HL-60/S4 treated with retinoic acid at 250 ng/mL for 4 days and 3 days (cell line): ENCODE data around the gene PHOSPHO2.

Experiments
- in situ Hi-C: fragments of 300-500 bp; cut with MboI; formaldehyde crosslinking; loops from 2 replicates; pipeline ENCODE4 v1.7.0; 2022; ENCODE audit warnings: low sequenced_read_pairs

The PHOSPHO2 gene

DNA sequence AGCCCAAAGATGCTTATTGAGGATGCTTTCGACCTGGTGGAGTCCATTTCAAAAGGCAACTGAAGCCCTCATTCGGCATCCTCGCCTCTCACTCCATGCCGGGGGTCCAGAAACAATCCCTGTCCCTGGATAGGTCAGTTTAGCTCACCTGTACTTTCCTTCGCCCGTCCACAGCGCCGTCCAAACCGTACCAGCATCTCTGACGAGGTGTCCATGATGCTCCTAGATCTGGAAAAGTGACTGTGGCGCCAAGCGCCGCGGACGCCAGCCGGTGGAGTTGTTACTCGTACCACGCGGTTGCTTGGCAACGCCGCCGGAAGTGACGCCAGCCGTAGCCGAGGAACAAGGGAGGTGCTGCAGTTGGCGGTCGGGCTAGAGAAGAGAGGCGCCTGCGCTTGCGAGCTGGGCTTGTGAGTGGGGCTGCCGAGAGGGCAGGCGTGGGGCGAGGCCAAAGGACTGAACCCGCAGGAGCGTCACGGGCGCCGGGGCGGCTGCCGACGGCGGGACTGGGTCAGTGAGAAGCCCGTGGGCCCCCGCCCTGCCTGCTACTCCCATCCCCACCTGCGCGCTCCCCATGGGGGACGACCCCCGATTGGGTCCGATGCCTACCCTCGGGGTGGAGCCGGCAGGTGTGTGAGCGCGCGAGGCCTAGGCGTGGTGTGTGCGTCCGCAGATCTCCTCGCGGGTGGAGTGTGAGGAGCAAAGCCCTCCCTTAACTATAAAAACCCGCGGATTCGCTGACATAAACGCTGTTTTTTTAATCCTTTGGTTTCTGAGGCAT is at the start of gene PHOSPHO2, which contains the start of gene CFAP210:
TSS of gene PHOSPHO2 (plus strand) at position 357 of the 781 bp plus-strand sequence. CDS start 6,503 bp downstream, outside the sequence.
TSS of gene CFAP210 (minus strand) at position 293 of the 781 bp plus-strand sequence. CDS start at position 215, 78 bp downstream.
- in situ Hi-C loops = no loop called here

GRCh38 chr2:169647496-169647895 is 46.8 kb upstream of the PHOSPHO2 start:
- in situ Hi-C loops = no loop called here

DNA sequence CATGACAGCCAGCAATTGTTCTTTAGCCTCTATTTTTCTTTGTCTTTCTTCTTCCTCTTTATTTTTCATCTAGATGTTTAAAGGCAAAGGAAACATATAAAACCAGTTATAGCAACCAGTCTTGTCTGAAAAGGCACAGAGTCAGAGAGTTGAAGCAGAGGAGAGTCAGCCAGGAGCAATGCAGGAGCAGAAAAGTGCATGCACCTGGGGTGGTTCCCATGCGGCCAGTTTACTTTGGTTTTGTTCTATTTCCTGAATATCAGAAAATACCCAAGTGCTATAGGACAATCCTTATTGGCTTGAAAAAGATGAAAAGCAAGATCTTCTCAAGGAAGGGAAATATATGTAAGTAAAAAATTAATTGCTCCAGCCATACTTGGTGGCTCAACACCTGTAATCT is 45.0 kb upstream of the PHOSPHO2 start:
- in situ Hi-C loops = no loop called here

DNA sequence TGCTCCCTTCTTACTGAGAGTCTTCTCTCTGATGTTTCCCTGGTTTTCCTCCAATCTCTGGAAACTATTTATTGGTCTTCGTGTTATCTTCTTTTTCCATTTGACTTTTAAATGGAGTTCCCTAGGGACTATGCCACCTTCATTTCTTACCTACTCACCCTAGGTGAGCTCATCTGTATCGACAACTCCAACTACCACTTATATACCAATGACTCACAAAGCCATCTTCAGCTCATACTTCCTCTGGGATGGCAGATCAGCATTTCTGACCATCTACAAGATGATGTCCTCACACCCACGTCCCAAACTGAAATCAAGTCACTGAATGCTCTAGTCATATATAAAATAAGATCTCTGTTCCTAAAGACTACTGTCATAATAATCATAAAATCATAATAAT is 40.6 kb upstream of the PHOSPHO2 start:
- in situ Hi-C loops = no loop called here

DNA sequence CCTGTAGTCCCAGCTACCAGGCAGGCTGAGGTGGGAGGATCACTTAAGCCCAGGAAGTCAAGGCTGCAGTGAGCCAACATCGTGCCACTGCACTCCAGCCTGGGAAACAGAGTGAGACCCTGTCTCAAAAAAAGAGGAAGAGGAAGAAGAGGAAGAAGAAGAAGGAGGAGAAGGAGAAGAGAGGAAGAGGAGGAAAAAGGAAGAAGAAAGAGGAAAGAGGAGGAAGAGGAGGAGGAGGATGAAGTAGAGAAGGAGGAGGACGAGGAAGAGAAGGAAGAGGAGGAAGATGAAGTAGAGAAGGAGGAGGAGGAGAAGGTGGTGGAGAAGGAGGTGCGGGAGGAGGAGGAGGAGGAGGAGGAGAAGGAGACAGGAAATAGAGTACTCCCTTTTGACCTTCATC is 38.1 kb upstream of the PHOSPHO2 start:
- in situ Hi-C loops = no loop called here

DNA sequence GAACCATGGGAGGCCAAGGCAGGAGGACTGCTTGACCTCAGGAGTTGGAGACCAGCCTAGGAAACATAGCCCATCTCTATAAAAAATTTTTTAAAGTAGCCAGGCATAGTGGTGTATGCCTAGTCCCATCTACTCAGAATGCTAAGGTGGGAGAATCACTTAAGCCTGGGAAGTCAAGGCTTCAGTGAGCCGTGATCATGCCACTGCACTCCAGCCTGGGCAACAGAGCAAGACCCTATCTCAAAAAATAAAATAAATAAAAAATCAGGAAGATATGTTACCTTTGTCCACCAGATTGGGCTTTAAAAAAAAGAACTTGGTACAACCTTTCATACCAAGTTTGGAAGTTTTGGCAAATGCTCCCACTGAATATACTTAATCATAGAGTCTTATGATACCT is 35.4 kb upstream of the PHOSPHO2 start:
- in situ Hi-C loops = no loop called here

GRCh38 chr2:169659320-169659719 is 34.9 kb upstream of the PHOSPHO2 start:
- in situ Hi-C loops = no loop called here

DNA sequence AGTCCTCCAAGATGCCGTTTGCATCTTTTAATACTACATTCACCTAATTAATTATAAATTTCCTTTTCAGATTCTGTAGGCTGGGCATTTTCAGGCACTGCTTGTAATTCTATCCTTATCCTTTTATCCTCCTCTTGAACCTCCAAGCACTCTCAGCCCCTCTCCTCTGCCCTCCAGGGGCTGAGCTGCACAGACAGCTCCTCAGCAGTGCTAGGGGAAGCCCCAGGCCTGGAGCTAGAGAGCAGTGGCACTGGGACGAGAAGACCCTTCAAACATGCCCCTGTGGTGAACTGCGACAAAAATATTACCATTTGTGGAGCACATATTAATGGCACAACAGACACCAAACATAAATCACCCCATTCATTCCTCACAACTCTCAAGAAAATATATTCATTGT is 33.0 kb upstream of the PHOSPHO2 start:
- in situ Hi-C loops = no loop called here

DNA sequence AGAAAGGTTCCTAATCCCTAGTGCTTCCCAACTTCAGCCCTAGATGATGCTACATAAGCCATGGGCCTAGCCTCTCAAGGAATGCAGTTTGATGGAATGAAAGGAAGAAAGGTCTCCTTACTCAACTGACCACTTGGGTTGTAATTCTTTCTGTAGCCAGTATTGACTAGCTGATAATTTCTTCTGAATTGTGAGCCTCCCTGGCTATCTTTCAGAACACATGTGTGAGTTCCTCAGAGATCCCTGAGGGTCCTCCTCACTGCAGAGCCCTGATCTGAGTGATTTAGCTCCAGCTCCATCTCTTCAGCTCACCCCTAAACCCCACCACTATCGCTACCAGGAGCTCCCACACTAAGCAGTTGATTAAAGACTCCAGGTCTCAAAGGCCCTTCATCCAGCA is 31.5 kb upstream of the PHOSPHO2 start:
- in situ Hi-C loops = no loop called here

GRCh38 chr2:169663247-169663646 is 31.0 kb upstream of the PHOSPHO2 start:
- in situ Hi-C loops = no loop called here

DNA sequence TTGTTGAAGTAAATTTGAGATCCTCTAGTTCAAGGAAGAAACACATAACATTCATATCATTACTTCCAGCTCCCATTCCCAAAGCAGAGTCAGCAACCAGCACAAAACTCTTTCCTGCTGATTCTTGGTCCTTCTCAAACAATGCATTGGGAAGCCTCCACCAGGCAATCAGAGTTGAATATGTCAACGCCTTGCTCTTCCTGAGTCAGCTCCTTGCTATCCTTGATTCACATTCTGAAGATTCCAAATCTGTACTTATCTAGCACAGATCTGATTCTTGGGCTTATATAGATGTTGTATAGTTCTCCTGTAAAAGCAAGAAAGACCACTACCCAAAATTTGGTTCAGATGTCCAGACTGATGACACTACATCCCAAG is 29.7 kb upstream of the PHOSPHO2 start:
- in situ Hi-C loops = no loop called here

DNA sequence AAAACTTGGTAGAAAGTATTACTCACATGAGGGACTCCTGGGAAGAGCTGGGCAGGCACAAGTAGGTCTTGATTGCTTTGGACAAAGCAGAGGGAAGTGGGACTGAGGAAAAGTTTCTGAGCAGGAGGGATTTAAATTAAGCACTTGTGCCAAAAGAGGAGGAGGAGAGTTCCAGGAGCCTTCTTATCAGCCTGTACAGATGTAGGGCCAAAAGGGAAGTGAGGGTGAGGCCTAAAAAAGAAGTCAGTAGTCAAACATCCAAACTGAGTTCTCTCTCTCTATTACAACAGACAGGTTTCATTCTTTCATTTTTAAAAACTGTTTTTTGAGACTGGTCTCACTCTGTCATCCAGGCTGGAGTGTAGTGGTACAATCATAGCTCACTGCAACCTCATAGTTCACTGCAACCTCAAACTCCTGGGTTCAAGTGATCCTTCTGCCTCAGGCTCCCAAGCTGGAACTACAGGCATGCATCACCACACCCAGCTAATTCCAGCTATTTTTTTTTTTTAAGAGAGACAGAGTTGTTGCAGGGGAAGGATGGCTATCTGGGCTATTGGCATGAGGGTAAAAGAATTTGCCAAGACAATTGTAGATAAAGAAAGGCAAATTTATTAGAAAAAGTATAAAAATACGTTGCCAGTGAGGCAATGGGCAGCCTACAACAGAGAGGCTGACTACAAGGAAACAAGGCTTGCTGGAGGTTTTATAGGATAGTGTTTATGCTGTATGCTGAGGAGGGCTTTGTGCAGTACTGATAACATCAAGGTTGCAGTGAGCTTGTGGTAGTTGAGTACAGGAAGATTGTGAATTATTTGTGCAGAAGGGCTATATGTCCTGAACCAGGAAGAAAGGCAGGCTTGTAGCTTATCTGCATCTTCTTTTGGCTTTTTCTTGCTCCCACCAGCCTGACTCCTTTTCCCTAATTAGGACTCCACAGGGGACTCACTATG is 29.0 kb upstream of the PHOSPHO2 start:
- in situ Hi-C loops = no loop called here

DNA sequence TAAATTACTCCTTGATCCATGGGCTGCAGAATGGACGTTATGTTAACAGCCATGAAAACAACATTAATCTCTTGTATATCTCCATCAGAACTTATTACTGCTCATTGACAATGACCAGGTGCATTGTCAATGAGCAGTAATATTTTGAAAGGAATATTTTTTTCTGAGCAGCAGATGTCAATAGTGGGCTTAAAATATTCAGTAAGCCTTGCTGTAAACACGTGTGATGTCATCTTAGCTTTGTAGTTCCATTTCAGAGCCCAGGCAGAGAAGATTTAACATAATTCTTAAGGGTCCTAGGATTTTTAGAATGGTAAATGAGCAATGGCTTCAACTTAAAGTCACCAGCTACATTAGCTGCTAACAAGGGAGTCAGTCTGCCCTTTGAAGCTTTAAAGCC is 26.7 kb upstream of the PHOSPHO2 start:
- in situ Hi-C loops = no loop called here

DNA sequence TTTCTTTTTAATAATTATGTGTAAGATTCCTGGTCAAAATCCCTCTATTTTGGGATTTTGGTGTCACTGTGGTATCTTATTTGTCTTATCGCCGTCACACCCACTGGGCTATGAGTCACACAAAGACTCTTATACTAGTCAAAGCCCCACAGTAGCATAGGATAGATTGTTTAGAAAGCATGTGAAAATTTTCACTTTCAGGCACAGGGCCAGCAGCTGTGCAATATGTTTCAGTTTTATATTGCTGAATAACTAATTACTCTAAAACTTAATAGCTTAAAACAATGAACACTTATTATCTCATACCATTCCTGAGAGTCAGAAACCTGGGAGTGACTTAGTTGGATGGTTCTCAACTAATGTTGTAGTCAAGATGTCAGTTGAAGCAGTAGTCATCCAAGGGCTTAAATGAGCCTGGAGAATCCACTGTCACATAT is 24.0 kb upstream of the PHOSPHO2 start:
- in situ Hi-C loops = no loop called here

GRCh38 chr2:169670937-169671336 is 23.3 kb upstream of the PHOSPHO2 start:
- in situ Hi-C loops = no loop called here

DNA sequence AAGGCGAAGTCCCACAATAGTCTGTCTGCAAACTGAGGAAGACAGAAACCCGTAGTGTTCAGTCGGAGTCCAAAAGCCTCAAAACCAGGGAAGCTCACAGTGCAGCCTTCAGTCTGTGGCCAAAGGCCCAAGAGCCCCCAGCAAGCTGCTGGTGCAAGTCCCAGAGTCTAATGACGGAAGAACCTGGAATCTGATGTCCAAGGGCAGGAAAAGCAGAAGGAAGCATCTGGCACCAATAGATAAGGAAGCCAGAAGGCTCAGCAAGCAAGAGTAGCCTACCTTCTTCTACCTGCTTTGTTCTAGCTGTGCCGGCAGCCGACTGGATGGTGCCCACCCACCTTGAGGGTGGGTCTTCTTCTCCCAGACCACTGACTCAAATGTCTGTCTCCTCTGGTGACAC is 21.9 kb upstream of the PHOSPHO2 start:
- in situ Hi-C loops = no loop called here

- in situ Hi-C loops = no loop called here
Observed at GRCh38 chr2:169673106-169673505, 21.2 kb upstream of the PHOSPHO2 start.

GRCh38 chr2:169673921-169674320 is 20.3 kb upstream of the PHOSPHO2 start:
- in situ Hi-C loops = no loop called here

GRCh38 chr2:169676357-169676756 is 17.9 kb upstream of the PHOSPHO2 start:
- in situ Hi-C loops = no loop called here

- in situ Hi-C loops = no loop called here
Observed at GRCh38 chr2:169676850-169677249, 17.4 kb upstream of the PHOSPHO2 start.

- in situ Hi-C loops = no loop called here
Observed at GRCh38 chr2:169683054-169683424, 11.2 kb upstream of the PHOSPHO2 start.
